GM18909 (cell line): ENCODE measurements around the gene GPR15.

Experiments used
- ATAC-seq: cut with Tn5 transposase; IDR thresholded peaks from one replicate; pipeline ENCODE4 v1.9.1; 2021; ENCODE audit warnings: mild to moderate bottlenecking; ENCODE audit not compliant: unreplicated experiment, poor library complexity

Gene GPR15

DNA sequence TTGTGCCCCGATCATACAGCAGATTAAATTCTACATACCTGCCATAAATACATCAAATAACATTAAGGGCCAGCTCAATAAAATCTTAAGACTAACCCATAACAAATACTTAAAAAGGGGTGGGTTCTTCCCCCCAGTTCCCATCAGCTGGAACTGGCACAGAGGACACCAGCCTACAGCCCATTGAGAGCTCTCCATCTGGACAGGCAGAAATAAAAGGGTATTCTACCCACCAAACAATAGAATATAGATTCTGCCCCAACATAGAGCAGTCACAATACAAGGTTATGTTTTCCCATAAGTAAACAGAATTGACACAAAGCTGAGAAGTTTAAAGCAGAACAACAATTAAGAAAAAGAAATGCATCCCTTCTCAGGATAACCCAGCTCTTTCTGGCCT lies 49.7 kb downstream of the GPR15 start:
- ATAC-seq: no peak

GRCh38 chr3:98582042-98582441 lies 50.3 kb downstream of the GPR15 start:
- no peak for ATAC-seq

- no peak for ATAC-seq
Measured at GRCh38 chr3:98583766-98584165, 52.0 kb downstream of the GPR15 start.
